Upper lobe of left lung (tissue), 6 donors: Measurements from ENCODE around the gene LIX1L. TPM values are rescaled to one million over a fixed set of nuclear protein-coding genes. Genes with fewer than 3 reads are reported as not detected.

Experiments
- ATAC-seq, 2 donors: fragments of 200-7000 bp; cut with Tn5 transposase; one replicate each; pipeline ENCODE4 v1.9.1; 2022; ENCODE audit warnings: mild to moderate bottlenecking in 2 of 2, moderate library complexity in 2 of 2; ENCODE audit not compliant: low FRiP score in 2 of 2
- DNase-seq, 2 donors: peaks; one replicate each; pipeline ENCODE4 v3.0.0-alpha.2; 2019 to 2020
- H3K27ac ChIP-seq, 4 donors: fragments of 200-600 bp; sonication (generic); one replicate each; pipeline ENCODE4 v1.5.1; 2016 to 2019
- H3K27me3 ChIP-seq, 4 donors: fragments of 200-600 bp; sonication (generic); one replicate each; pipeline ENCODE4 v1.5.1; 2017 to 2019
- H3K36me3 ChIP-seq, 4 donors: fragments of 200-600 bp; sonication (generic); one replicate each; pipeline ENCODE4 v1.5.1; 2016 to 2019
- H3K4me1 ChIP-seq, 4 donors: fragments of 200-600 bp; sonication (generic); one replicate each; pipeline ENCODE4 v1.5.1; 2018 to 2019
- H3K4me3 ChIP-seq, 4 donors: fragments of 200-600 bp; sonication (generic); one replicate each; pipeline ENCODE4 v1.5.1; 2017 to 2019; ENCODE audit warnings: mild to moderate bottlenecking in 2 of 4, moderate library complexity in 1 of 4
- H3K9me3 ChIP-seq, 4 donors: fragments of 200-600 bp; sonication (generic); one replicate each; pipeline ENCODE4 v1.5.1; 2018 to 2019
- CTCF ChIP-seq, 6 experiments: fragments of 450-650 bp in 4 of 6; fragments of 200-600 bp in 2 of 6; sonication (generic) in 2 of 6; IDR thresholded peaks; one replicate each; pipeline ENCODE4 v1.5.1; 2016 to 2019; ENCODE audit warnings: antibody characterized with exemption in 6 of 6
- EP300 ChIP-seq, 4 donors: sonication (generic); formaldehyde crosslinking; IDR thresholded peaks; one replicate each; pipeline ENCODE4 v1.5.1; 2017; ENCODE audit warnings: antibody characterized with exemption in 4 of 4, control low read depth in 2 of 4
- POLR2A ChIP-seq, 4 donors: fragments of 450-650 bp; IDR thresholded peaks; one replicate each; pipeline ENCODE4 v1.5.1; 2016 to 2017; ENCODE audit warnings: antibody characterized with exemption in 4 of 4, mild to moderate bottlenecking in 2 of 4
- POLR2AphosphoS5 ChIP-seq, 2 donors: sonication (generic); formaldehyde crosslinking; IDR thresholded peaks; one replicate each; pipeline ENCODE4 v1.5.1; 2017; ENCODE audit warnings: antibody characterized with exemption in 2 of 2
- WGBS, 2 donors: methylation state at CpG; one replicate each; pipeline ENCODE4 v1.1.5; 2017 to 2018; 5-methylcytosine and 5-hydroxymethylcytosine counted together
- total RNA-seq, 6 donors: library from RNA; depleted of rRNA in 4 of 6; stranded (reverse); fragments of >200 nt in 4 of 6; gene quantifications; one replicate each; pipeline versions ENCODE4 v1.1.0 to v1.2.1, GENCODE V29; 2016 to 2021
- donor health status: DM: no; HTN: no; CAD: no; lungs with moderate emphysema.
- donor health status: DM: no; HTN: yes; CAD: no; lungs with severe emphysema.

LIX1L gene
- total RNA-seq, 6 donors from 2014 or later: 5.2 to 35.6 (median 16.5) TPM

GRCh38 chr1:145985502-145986439, 28.0 kb upstream of the LIX1L start:
- DNase-seq: peak; percentile 54 to 71
- H3K27me3 ChIP-seq: no peaks in the 10 kb centered on the region
- no peaks in the 10 kb centered on the region for H3K36me3 ChIP-seq
- H3K9me3 ChIP-seq: no peaks in the 10 kb centered on the region
- peak overlapping the region; percentile 79 to 98 (median 96) for H3K27ac ChIP-seq
- peaks cover 59 to 87% (median 69%) of the 10 kb centered on the region in 4 donors for H3K4me1 ChIP-seq
- WGBS, 2 donors: 26 to 30% methylated on average over 15 of the region's 15 CpGs
- H3K4me3 ChIP-seq: peak overlapping the region in 2 of 4 donors; percentile 32
- peak; percentile 71 to 77 for ATAC-seq
- no peak for TF ChIP-seq CTCF (IDR thresholded peaks at IDR 0.05)
- TF ChIP-seq POLR2AphosphoS5 (IDR thresholded peaks at IDR 0.05): peak; percentile 16 to 32
- TF ChIP-seq POLR2A (IDR thresholded peaks at IDR 0.05): peak in 1 of 4 donors; percentile 19
- peak in 1 of 4 donors; percentile 45 for TF ChIP-seq EP300 (IDR thresholded peaks at IDR 0.05)

- DNase-seq (no peak), ATAC-seq (peak in 1 of 2 donors; percentile 13)
- Histone ChIP-seq H3K4me1 (peaks cover 66 to 87% (median 72%) of the 10 kb centered on the region in 4 donors), H3K27ac (peak overlapping the region; percentile 79 to 98 (median 96)), H3K27me3 (no peaks in the 10 kb centered on the region), H3K4me3 (peak overlapping the region in 2 of 4 donors; percentile 32), H3K9me3 (no peaks in the 10 kb centered on the region), H3K36me3 (no peaks in the 10 kb centered on the region)
- TF ChIP-seq CTCF (IDR thresholded peaks at IDR 0.05) (no peak), POLR2AphosphoS5 (IDR thresholded peaks at IDR 0.05) (no peak)
- 61 to 71% methylated on average over 2 of the region's 2 CpGs for WGBS, 2 donors
Observed at GRCh38 chr1:145985129-145985501, 27.3 kb upstream of the LIX1L start.

GRCh38 chr1:145983960-145984830, 26.4 kb upstream of the LIX1L start:
- Histone ChIP-seq H3K9me3 (no peaks in the 10 kb centered on the region), H3K4me3 (no peak overlapping the region), H3K27ac (peak overlapping the region in 3 of 4 donors; percentile 94 to 98 (median 98)), H3K27me3 (no peaks in the 10 kb centered on the region), H3K4me1 (peaks cover 72 to 86% (median 77%) of the 10 kb centered on the region in 4 donors), H3K36me3 (no peaks in the 10 kb centered on the region)
- ATAC-seq (no peak), DNase-seq (no peak)
- TF ChIP-seq POLR2AphosphoS5 (IDR thresholded peaks at IDR 0.05) (no peak), EP300 (IDR thresholded peaks at IDR 0.05) (no peak), POLR2A (IDR thresholded peaks at IDR 0.05) (no peak), CTCF (IDR thresholded peaks at IDR 0.05) (no peak)
- WGBS, 2 donors: 88 to 90% methylated on average over 12 of the region's 12 CpGs

- ATAC-seq (no peak), DNase-seq (no peak)
- H3K4me1 ChIP-seq: peaks cover 76 to 87% (median 80%) of the 10 kb centered on the region in 4 donors
- peak overlapping the region; percentile 94 to 98 (median 98) for H3K27ac ChIP-seq
- 64 to 92% methylated on average over 1 of the region's 1 CpG for WGBS, 2 donors
- no peaks in the 10 kb centered on the region for H3K36me3 ChIP-seq
- H3K27me3 ChIP-seq: no peaks in the 10 kb centered on the region
- H3K4me3 ChIP-seq: no peak overlapping the region
- TF ChIP-seq POLR2AphosphoS5 (IDR thresholded peaks at IDR 0.05): peak in 1 of 2 donors; percentile 46
- TF ChIP-seq CTCF (IDR thresholded peaks at IDR 0.05): no peak
- no peaks in the 10 kb centered on the region for H3K9me3 ChIP-seq
Observed at GRCh38 chr1:145983206-145983675, 25.4 kb upstream of the LIX1L start.
